GM15510 (cell line): ENCODE measurements around the gene PKM.

Experiments
- POLR2A ChIP-seq: IDR thresholded peaks from 3 replicates; pipeline ENCODE4 v1.6.1; 2011; ENCODE audit warnings: borderline replicate concordance; ENCODE audit not compliant: insufficient read length; ENCODE audit errors: extremely low read depth

The PKM gene

GRCh38 chr15:72167445-72167844 is 63.5 kb downstream of the PKM start:
- TF ChIP-seq POLR2A, result no peak

DNA sequence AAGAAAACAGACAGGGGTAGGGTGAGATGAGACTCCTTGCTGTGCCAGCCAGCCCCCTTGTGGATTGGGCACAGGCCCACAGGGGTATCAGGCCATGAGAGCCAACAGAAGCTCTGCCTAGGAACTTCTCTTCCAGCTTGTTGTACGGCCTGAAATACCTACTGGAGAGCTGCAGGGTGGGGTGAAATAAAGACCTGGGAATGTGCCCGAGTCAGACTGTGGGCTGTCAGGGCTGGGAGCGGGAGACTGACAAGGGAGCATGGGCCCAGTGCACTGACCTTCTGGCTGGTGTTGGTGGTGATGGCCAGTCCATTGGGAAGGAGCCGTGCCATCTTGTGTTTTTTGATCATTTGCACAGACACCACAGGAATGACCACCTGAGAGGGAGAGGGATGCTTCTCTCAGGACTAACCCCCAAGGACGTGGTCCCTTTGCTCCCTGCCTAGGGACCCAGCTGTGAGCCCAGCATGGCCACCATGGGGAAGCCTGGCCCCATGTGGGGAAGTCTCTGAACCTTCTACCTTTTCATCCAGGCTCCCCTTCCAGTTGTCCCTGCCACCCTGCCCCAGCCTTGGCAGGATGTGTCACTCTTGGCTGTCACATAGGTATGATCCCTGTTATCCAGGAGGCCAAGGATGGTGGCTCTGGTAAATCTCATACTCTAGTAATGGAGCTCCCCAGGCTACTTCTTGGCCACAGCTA is 64.1 kb downstream of the PKM start:
- TF ChIP-seq POLR2A, result no peak

- TF ChIP-seq POLR2A, result no peak
Observed at GRCh38 chr15:72163719-72164118, 67.3 kb downstream of the PKM start.

DNA sequence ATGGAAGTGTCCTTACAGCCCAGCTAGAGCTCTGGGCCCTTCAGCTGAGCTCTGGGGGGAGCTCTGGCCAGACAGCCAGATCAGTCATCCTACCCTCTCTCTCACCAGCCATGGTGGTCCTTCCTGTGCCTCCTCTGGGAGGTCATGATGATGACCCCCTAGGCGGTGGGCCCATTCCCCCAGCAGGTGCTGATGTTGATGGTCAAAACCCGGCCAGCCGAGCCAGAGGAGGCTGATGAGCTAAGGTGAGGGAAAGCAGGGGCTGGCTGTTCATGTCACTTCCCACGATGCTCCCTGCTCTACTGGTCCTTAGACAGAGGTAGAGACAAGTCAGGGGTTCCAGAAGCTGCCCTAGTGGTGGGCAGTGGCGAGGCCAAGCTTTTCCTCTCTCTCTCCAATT is 68.4 kb downstream of the PKM start:
- TF ChIP-seq POLR2A, result no peak

- no peak for TF ChIP-seq POLR2A
Observed at GRCh38 chr15:72161361-72162132, 69.4 kb downstream of the PKM start.

DNA sequence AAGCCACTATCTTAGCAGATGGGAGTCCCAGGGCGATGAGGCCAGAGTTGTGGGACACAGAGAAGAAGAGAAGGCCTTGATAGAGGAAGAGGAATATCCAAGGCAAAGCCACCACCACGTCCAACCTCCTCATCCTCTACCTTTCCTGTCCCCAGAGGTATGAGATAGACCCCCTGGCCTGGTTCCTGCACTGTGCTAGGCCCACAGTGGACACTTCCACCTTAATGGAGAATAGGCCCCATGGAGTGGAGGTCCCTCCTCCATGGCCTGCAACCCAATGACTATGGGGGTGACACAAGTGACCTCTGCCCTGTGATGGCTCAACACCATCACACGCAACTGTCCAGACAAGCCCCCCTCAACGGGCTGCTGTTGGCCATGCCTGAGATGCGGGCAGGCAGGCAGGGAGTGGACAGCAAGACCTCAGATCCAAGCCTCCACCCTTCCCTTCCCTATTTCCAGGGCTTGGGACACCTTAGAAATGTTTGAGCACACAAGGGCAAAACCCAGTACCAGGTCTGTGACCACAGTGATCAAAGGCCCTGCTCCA is 70.2 kb downstream of the PKM start:
- no peak for TF ChIP-seq POLR2A

DNA sequence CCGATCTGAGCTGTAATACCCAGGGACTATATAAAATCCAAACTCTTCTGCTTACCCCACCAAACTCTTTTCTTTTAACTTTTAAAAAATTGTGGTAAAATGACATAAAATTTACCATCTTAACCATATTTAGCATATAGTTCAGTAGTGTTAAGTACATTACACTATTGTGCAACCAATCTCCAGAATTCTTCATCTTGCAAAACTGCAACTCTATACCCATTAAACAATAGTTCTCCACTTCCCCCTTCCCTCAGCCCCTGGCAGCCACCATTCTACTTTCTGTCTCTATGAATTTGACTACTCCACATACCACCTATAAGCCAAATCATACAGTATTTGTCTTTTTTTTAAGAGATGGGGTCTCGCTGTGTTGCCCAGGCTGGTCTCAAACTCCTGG is 74.1 kb downstream of the PKM start:
- TF ChIP-seq POLR2A, result no peak

GRCh38 chr15:72155635-72156616 is 75.1 kb downstream of the PKM start:
- TF ChIP-seq POLR2A, result no peak

DNA sequence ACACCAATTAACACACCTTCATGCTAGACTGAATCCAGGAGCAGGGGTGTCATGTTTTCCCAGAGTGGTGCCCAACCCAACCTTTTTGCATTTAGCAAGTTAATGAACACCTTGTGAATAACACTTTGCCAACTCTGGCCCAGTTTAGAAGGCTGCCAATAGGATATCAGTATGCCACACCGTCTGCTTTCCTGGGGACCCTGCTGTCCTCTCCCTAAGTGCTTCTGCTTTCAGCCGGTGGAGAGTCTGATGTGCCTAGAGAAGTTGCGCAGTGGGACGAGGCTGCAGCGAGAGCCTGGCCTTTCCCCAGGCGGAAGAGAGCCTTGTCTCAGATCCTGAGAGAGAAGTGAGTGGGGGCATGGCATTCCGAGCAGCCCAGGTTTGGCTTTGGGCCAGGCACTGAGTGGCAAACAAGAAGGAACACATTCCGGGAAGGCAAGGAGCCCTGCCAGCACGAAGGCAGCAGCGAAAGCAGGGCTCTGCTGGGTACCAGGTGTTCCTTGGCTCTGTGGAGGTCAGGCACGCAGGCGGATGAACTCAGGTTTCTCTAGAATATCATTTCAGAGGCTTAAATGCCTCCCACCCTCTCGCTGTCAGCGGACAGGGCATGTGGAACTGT is 75.9 kb downstream of the PKM start:
- no peak for TF ChIP-seq POLR2A

GRCh38 chr15:72154316-72154715 is 76.7 kb downstream of the PKM start:
- no peak for TF ChIP-seq POLR2A

DNA sequence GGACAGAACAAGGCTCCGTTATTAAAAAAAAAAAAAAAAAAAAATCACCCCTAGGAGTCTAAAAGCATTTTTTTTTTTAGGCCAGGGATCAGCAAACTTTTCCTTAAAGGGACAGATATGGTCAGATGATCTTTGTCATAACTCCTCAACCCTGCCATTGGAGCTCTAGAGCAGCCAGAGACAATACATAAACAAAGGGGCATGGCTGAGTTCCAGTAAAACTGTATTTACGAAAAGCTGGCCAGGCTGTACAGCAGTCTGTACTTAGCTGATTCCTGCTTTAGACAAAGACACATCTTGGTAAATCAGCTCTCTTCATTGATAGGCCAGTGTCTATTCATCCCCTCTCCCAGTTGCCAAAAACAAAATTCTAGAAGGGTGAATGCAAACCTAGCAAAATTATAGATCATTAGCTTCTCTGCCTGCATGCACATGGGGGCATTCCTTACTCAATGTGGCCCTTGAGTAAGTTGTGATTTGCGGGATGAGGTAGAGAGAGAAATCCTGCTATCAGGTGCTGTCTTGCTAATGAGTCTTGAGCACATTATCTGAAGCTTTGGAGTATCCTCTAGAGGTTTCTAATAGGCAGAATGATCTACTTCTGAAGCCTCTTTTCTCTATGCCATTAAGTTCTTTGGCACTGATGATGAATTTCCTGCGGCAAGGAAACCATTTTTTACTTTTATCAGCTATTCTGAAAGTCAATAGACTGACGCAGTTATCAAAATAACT is 77.6 kb downstream of the PKM start:
- no peak for TF ChIP-seq POLR2A
